ENCODE measurements around the gene HOXA5. TPM values are rescaled to one million over a fixed set of nuclear protein-coding genes. Genes with fewer than 3 reads are reported as not detected.
A peak's percentile ranks its signal among the peaks of the same experiment; 100 is the strongest.

The HOXA5 gene
- total and polyA plus RNA-seq, 2 of the 8 experiments (the other 6 are each of a cell fraction or from before 2014, with no cell fraction given) = not detected

DNA sequence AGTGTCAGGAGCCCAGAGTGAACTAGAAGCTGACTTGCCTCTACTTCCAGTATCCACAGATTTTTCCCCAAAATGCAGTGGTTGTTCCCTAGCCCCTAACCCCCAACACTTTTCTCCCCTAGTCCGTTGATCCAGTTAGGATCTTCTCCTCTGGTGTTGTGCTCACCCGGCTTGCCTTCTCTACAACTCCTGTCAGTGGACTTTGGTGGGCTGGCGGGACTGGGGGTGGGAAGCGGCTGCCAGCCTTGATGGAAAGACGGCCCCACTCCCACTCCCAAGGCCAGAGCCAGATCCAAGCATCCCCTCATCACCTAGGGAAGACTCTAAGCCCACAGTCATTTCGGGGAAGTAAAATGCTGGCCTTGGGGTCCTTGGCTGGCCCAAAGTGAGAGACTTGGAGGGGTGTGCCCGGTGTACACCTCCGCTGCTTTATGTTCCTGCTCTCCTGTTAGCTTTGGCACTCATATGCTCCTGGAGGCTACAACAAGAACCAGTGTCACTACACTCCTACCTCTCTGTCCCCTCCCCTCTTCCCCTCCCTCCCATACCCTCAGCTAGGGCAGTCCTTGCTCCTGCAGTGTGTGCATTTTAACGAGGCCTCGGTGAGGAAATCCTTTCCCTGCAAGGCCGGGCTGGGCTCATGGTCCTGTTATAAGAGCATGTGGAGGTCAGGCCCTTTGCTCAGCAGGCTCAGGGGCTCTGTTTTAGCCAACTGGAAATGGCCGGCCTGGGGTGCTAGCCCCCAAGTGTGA, 31.6 kb upstream of the HOXA5 start:
- DNase-seq (ENCODE audit: low read depth in 1 of 2, low spot score in 2 of 2) (peak in 1 of 2 experiments; percentile 45), FAIRE-seq (no peak)
- Histone ChIP-seq H2BK15ac (ENCODE audit: low read length) (no peak overlapping the region), H3K23me2 (ENCODE audit: low read depth, low read length) (no peaks in the 10 kb centered on the region; the same call in 1 of the 2 replicates), H3K9me3 (ENCODE audit: insufficient read depth in 2 of 2, low read depth in 1 of 2, low read length in 1 of 2) (no peaks in the 10 kb centered on the region; a peak in 1 of 4 replicates), H2BK120ac (replicated peaks; ENCODE audit: low read depth, low read length) (no peak overlapping the region), H3K4me1 (replicated peaks in 1 of 4; ENCODE audit: control insufficient read depth in 3 of 4, insufficient read depth in 4 of 4, low read length in 3 of 4) (peaks cover 4 to 11% (median 5%) of the 10 kb centered on the region in 4 experiments; a peak in 5 of 7 replicates), H3K9ac (replicated peaks in 1 of 4; ENCODE audit: extremely low read depth in 1 of 4, low read depth in 3 of 4, low read length in 3 of 4) (no peak overlapping the region), H3K4me3 (ENCODE audit: extremely low read depth in 1 of 4, insufficient read depth in 2 of 4, low read depth in 3 of 4, low read length in 4 of 4) (no peak overlapping the region), H2BK5ac (ENCODE audit: low read depth, low read length) (no peak overlapping the region), H3K56ac (replicated peaks; ENCODE audit: insufficient read length, low read depth, low read length) (no peak overlapping the region), H3K23ac (ENCODE audit: insufficient read length) (no peak overlapping the region), H3K79me1 (ENCODE audit: low read depth, low read length) (no peaks in the 10 kb centered on the region), H3K18ac (ENCODE audit: extremely low read depth, low read length) (no peak overlapping the region), H4K20me1 (replicated peaks in 1 of 2; ENCODE audit: control insufficient read depth in 1 of 2, insufficient read depth in 2 of 2, low read length in 2 of 2) (peaks cover 39 to 55% of the 10 kb centered on the region in 2 experiments), H4K91ac (replicated peaks; ENCODE audit: insufficient read length, low read length) (no peak overlapping the region), H3K14ac (ENCODE audit: insufficient read length) (no peak overlapping the region), H3K79me2 (ENCODE audit: control insufficient read depth in 1 of 2, insufficient read depth in 2 of 2, low read length in 2 of 2) (no peaks in the 10 kb centered on the region), H2AFZ (ENCODE audit: low read length) (no peak overlapping the region), H3K36me3 (ENCODE audit: control insufficient read depth in 2 of 4, insufficient read depth in 4 of 4, low read length in 3 of 4) (peaks cover 0 to 18% (median 0%) of the 10 kb centered on the region in 4 experiments; a peak in 1 of 8 replicates), H3K4me2 (ENCODE audit: insufficient read depth in 1 of 2, low read depth in 2 of 2, low read length in 2 of 2) (no peak overlapping the region), H2BK12ac (ENCODE audit: low read depth, low read length) (no peak overlapping the region), H3K4ac (replicated peaks; ENCODE audit: insufficient read length, low read depth, low read length) (no peak overlapping the region), H3K27ac (ENCODE audit: low read depth, low read length) (no peak overlapping the region), H4K8ac (ENCODE audit: extremely low read depth, insufficient read depth, low read length) (no peak overlapping the region), H3K27me3 (replicated peaks in 1 of 4; ENCODE audit: control insufficient read depth in 3 of 4, extremely low read depth in 1 of 4, insufficient read depth in 3 of 4, low read length in 3 of 4) (peaks cover 95 to 100% (median 99%) of the 10 kb centered on the region in 4 experiments), H4K5ac (ENCODE audit: insufficient read length, low read depth, low read length) (no peak overlapping the region), H2BK20ac (ENCODE audit: low read length) (no peak overlapping the region), H2AK5ac (ENCODE audit: low read depth, low read length) (no peak overlapping the region)
- ChIA-PET CTCF (ENCODE audit: partially characterized antibody) (interaction anchor here (0.8 to 5.4 kb wide), 8 partner anchors 10 to 67 kb away, joined by 3 to 20 read pairs (median 4); partner anchors contain the start of genes EVX1, HOXA11, HOXA5 and HOXA9), POLR2A (ENCODE audit: partially characterized antibody) (no interaction called here)
- TF ChIP-seq HDAC6 (IDR thresholded peaks at IDR 0.05; ENCODE audit: low read depth, low read length) = no peak
- TF ChIP-seq POLR2AphosphoS5 (IDR thresholded peaks at IDR 0.05; ENCODE audit: low read depth, low read length) = no peak
- TF ChIP-seq SAP30 (IDR thresholded peaks at IDR 0.05; ENCODE audit: insufficient read depth, insufficient replicate concordance, low read length) = no peak
- TF ChIP-seq JUND (IDR thresholded peaks at IDR 0.05; ENCODE audit: low read length) = no peak
- peak; percentile 84 for TF ChIP-seq RNF2 (IDR thresholded peaks at IDR 0.05; ENCODE audit: borderline replicate concordance, low read depth, low read length, missing control alignments, poor library complexity, severe bottlenecking)
- TF ChIP-seq KDM4A (IDR thresholded peaks at IDR 0.05; ENCODE audit: low read depth, low read length, severe bottlenecking) = no peak
- no peak for TF ChIP-seq FOSL1 (IDR thresholded peaks at IDR 0.05; ENCODE audit: insufficient read depth, low read depth, low read length)
- no peak for TF ChIP-seq RFX5 (IDR thresholded peaks at IDR 0.05; ENCODE audit: borderline replicate concordance, low read depth, low read length)
- 43% methylated on average over 12 of the region's 12 CpGs; no CpG with 5 or more reads in 1 of the 2 experiments for WGBS, 2 experiments (ENCODE audit: extremely low coverage in 1 of 2, insufficient coverage in 1 of 2, insufficient read length in 1 of 2, insufficient replicate concordance in 2 of 2, low coverage in 1 of 2, low lambda C conversion rate in 2 of 2, missing lambda C conversion rate in 1 of 2)
